ENCODE data around the gene CLEC14A. TPM values are rescaled to one million over a fixed set of nuclear protein-coding genes. Genes with fewer than 3 reads are reported as not detected.

The CLEC14A gene
- total and polyA plus RNA-seq, 2 donors = 4.8 to 15.4 TPM

GRCh38 chr14:38204719-38205115, 51.2 kb downstream of the CLEC14A start:
- Histone ChIP-seq H3K27ac (ENCODE audit: low read depth in 1 of 2, low read length in 1 of 2) (no peak overlapping the region), H3K27me3 (ENCODE audit: control insufficient read depth in 2 of 2, insufficient read depth in 1 of 2, low read length in 1 of 2) (peaks cover 25 to 37% of the 10 kb centered on the region in 2 donors)

More at GRCh38 chr14:38204719-38205115, 51.2 kb downstream of the CLEC14A start:
- Histone ChIP-seq H3K9me3 (ENCODE audit: control insufficient read depth in 2 of 2, insufficient read depth in 1 of 2, low read length in 1 of 2) (no peaks in the 10 kb centered on the region), H3K4me1 (ENCODE audit: control insufficient read depth in 2 of 2, insufficient read depth in 2 of 2, low read length in 2 of 2) (no peaks in the 10 kb centered on the region), H3K4me3 (ENCODE audit: low read length in 2 of 2) (no peak overlapping the region), H3K36me3 (ENCODE audit: control insufficient read depth in 2 of 2, insufficient read depth in 2 of 2, low read length in 1 of 2) (no peaks in the 10 kb centered on the region)
- no peak for DNase-seq (ENCODE audit: low read depth in 6 of 9, low spot score in 9 of 9)

Other genes with a start within 250 kb of the CLEC14A start
- 0.09 TPM for gene SSTR1, start 48.2 kb downstream of the CLEC14A start, total RNA-seq
- 0.27 TPM for gene SSTR1, start 48.2 kb downstream of the CLEC14A start, polyA plus RNA-seq